Activated CD8-positive, alpha-beta memory T cell treated with anti-CD3 and anti-CD28 coated beads, Interleukin-2, amount 50 U/mL, for 4 hours (primary cell): ENCODE results near the gene FSCN2.
"Not testable (repeated sequence)": the region's sequence is repeated elsewhere in the genome, so short reads cannot be mapped to it uniquely, and the experiment has no call there.

Source experiments
- DNase-seq: peaks from one replicate; pipeline ENCODE4 v3.0.0-alpha.2; 2020

Gene FSCN2

GRCh38 chr17:81531013-81531412 is 2.8 kb downstream of the FSCN2 start:
- DNase-seq, result not testable (repeated sequence)

- not testable (repeated sequence) for DNase-seq
These were observed 3.8 kb downstream of the FSCN2 start for GRCh38 chr17:81531998-81532404.

DNA sequence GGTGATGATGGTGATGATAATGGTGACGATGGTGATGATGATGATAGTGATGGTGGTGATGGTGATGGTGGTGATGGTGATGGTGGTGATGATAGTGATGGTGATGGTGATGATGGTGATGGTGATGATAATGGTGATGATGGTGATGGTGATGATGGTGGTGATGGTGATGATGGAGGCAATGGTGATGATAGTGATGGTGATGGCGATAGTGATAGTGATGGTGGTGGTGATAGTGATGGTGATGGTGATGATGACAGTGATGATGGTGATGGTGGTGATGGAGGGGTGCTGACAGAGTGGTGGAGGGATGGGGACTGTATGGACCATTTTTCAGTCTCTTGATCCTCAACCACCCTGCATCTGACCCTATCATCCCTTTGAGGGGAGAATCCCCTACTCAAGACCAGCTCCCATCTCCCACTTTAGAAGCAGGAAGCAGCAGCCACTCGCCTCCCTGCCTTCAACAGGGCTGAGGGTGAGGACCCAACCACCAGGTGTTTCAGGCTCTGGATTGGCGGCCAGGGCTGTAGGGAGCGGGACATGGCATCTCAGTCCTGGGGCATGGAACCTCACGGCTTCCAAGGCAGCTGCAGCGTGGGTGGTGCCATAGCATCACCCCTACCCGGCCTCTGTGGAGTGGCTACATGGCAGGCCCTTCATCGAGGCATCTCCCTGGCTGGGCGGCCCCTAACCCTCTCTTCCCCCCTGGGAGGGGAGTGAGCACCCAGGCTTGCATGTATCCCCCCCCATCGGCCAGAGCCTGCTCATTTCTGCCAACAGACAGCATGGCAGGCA is 4.5 kb downstream of the FSCN2 start:
- no peak for DNase-seq

DNA sequence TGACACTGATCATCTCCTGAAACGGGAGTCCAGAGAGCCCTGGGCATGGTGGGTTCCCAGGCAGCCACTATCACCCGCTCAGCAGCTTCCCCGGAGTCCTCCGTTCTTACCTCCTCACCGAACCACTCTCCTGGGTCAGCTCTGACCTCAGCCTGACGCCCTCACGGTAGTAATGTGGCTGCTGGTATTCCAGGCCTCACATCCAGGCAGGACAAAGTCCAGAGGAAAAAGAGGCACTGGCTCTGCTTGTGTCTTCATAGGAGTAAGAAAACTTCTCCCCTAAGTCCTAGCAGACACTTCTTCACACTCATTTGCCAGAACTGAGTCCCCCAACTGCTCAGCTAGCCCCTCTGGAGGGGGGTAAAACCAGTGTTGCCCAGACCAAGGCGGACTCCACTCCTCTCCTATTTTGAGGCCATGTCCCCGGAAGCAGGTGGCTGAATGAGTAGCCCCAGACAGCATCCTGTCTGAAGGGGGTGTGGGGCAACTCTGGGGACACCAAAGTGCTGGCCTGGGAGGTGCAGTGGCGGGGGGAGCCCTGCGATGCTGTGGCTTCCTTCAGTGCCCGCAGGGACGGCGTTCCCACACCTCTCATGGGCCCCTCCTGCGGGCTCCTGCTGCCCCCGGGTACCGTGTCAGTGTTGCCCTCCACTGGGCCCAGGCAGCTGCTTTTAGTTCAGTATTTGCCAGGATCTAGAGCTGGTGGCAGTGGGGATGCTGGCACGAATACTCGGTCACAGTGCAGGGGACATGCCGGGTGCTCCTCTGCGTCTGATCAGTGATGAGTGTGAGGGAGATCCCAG is 5.4 kb downstream of the FSCN2 start:
- no peak for DNase-seq

- DNase-seq, result no peak
These were observed 6.2 kb downstream of the FSCN2 start for GRCh38 chr17:81534157-81535006.

DNA sequence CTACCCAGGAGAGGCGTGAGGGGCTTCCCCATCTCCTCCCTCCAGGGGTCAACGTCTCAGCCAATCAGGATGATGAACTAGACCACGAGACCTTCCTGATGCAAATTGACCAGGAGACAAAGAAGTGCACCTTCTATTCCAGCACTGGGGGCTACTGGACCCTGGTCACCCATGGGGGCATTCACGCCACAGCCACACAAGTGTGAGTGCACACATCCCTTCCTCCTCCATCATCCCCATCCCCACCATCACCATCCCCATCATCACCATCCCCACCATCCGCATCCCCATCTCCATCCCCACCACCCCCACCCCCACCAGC is 6.8 kb downstream of the FSCN2 start:
- no peak for DNase-seq

DNA sequence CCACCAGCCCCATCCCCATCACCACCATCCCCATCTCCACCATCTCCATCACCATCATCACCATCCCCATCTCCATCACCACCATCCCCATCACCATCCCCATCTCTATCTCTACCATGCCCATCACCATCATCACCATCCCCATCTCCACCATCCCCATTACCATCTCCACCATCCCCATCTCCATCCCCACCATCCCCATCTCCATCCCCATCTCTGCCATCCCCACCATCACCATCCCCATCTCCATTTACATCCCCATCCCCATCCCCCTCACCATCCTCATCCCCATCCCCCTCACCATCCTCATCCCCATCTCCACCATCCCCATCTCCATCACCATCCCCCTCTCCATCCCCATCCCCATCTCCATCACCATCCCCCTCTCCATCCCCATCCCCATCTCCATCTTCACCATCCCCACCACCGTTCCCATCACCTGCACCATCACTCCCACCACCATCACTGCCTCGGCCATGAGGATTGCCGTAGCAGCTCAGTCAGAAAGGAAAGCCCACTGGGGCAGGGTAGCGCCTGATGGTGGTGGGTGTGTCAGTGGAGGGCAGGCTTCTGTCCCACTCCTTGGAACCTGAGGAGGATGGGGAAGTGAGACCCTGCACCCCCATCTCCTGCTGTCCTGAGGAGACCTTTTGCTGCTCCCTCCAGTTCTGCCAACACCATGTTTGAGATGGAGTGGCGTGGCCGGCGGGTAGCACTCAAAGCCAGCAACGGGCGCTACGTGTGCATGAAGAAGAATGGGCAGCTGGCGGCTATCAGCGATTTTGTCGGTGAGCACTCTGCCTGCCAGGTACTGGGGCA is 7.5 kb downstream of the FSCN2 start:
- DNase-seq, result no peak

- no peak for DNase-seq
These were observed 8.4 kb downstream of the FSCN2 start for GRCh38 chr17:81536299-81537290.

GRCh38 chr17:81537343-81537855 is 9.2 kb downstream of the FSCN2 start:
- no peak for DNase-seq

DNA sequence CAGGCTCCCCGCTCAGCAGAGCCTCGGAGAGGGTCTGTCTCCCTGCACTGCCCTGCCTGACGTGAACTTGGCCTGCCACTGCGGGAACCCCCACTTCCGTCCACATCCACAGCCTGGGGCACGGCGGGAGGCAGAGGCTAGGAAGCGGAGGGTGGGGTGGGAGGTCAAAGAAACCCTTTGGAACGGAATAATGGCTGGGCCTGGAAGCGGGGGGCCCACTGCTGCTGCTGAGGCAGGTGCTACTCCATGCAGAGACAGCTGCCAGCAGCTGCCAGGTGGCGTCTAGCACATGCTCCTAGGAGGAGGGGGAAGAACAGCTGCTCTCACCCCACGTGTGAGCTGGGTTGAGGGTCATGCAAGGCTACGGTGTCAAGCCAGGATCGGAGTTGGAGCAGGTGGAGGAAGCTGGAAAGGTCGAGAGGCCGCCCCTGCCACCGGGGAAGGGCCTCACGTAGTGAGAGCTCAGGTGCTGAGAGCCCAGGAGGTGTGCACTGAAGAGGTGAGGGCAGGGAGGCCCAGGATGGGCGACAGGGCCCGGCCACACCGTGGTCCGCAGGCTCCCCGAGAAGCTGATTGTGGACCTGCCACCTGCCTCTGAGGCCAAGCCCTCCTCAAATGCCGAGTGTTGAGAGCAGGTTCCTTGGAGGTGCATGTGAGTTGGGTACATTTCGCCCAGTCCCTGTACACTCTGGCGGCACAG is 9.8 kb downstream of the FSCN2 start:
- no peak for DNase-seq

GRCh38 chr17:81538651-81539570 is 10.7 kb downstream of the FSCN2 start:
- DNase-seq, result no peak

GRCh38 chr17:81539571-81539900 is 11.4 kb downstream of the FSCN2 start:
- DNase-seq, result no peak

- DNase-seq, result no peak
These were observed 11.9 kb downstream of the FSCN2 start for GRCh38 chr17:81539961-81540675.

GRCh38 chr17:81540676-81541027 is 12.5 kb downstream of the FSCN2 start:
- DNase-seq, result no peak

DNA sequence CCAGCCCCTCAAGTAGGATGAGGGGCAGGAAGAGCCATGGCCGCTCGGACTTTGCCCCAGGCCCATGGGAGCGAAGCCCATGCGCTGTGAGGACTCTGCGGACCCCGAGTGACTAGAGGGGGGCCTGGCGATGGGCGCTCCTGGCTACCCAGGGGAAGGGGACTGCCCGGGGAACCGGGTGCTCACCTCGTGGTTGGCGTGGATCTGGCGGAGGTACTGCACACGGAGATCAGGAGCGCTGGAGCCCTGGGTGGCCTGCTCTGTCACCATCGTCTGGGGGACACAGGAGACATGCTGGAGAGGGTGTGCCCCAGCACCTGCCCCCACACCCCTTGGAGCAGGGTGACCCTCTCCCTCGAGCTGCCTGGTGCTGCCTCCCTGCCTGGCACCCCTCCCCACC is 12.9 kb downstream of the FSCN2 start:
- no peak for DNase-seq

- no peak for DNase-seq
These were observed 14.5 kb downstream of the FSCN2 start for GRCh38 chr17:81542431-81543338.

- no peak for DNase-seq
These were observed 15.1 kb downstream of the FSCN2 start for GRCh38 chr17:81543339-81543675.

DNA sequence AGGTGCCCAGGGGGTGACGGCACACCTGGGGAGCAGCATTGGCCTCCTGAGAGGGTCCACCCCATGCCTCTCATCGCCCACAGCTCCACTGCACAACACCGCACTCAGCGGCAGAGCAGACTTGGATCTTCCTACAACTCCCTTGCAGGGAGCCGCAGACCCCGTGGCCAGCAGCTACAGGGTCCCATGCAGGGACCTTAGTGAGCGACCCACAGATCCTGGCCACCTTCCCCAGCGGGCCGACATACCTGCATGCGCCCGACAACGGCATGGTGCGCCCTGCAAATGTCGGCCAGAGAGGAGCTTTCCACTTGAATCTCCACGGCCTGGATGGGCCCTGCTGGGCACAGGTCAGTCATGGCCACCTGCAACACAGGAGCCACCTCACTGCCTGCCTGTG is 15.6 kb downstream of the FSCN2 start:
- no peak for DNase-seq
